ENCODE data around the gene INMT. TPM values are rescaled to one million over a fixed set of nuclear protein-coding genes. Genes with fewer than 3 reads are reported as not detected.

Gene INMT
- total and polyA plus RNA-seq, 2 experiments from 2014 or later: 0.79 to 1.1 TPM

DNA sequence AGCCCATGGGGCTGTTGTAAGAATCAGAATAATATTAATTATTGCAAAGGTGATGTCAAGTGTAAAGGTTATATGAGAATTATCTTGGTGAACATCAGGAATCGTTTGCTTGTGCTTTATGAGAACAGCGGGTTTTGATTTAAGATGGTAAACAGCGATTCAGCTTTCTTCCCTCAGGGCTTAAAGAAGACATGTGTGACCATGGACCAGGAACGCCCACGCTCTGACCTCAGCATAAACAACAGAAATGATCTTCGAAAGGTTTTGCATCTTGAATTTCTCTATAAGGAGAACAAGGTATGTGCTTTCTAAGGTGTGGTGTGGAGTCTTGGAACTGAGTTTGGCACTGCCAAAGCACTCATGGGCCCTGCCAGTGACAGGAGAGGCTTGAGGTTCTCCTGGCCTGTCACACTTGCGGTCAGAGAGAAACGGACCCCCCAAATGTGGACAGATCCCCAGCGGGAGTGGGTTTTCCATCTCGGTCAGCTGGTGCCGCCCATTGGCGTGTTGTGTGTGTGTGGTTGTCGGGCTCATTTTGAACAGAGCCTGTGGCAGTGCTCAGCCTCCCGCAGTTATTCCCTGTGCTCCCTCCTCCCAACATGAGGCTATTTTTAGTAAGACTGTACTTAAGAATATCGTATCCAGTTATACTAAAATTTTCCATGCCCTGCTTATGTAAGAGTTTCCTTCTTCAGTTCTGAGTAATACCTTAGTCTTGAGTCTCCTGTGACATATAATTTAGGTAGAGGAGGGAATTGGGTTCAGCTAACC is 26.5 kb downstream of the INMT start:
- no peak for DNase-seq (ENCODE audit: low spot score)
- no peaks in the 10 kb centered on the region for H3K27me3 Mint-ChIP-seq (ENCODE audit: insufficient read depth, low read depth, poor library complexity)
- Histone ChIP-seq H4K20me1 (replicated peaks; ENCODE audit: insufficient read depth) (no peaks in the 10 kb centered on the region; the same call in 1 of the 2 replicates), H3K27me3 (ENCODE audit: insufficient read depth) (no peaks in the 10 kb centered on the region), H3K4me1 (ENCODE audit: insufficient read depth) (no peaks in the 10 kb centered on the region), H2AFZ (no peak overlapping the region), H3K9me2 (ENCODE audit: insufficient read depth) (no peaks in the 10 kb centered on the region), H3K27ac (ENCODE audit: low read depth) (no peak overlapping the region), H3K4me3 (no peak overlapping the region), H3K4me2 (no peak overlapping the region), H3K79me2 (replicated peaks; ENCODE audit: insufficient read depth) (no peaks in the 10 kb centered on the region), H3K36me3 (ENCODE audit: insufficient read depth) (peaks cover 5% of the 10 kb centered on the region; the same call in 1 of the 2 replicates), H3F3A (replicated peaks; ENCODE audit: low read depth) (no peaks in the 10 kb centered on the region)
- ATAC-seq: no peak
- peaks cover 13% of the 10 kb centered on the region; the same call in 2 of the 3 replicates for H3K36me3 Mint-ChIP-seq (ENCODE audit: low read depth)
- H3K9me3 Mint-ChIP-seq: no peaks in the 10 kb centered on the region
- H3K4me3 Mint-ChIP-seq: no peak overlapping the region
- no peak overlapping the region for H3K27ac Mint-ChIP-seq
- TF ChIP-seq CREB1 (CRISPR knock-in tag; IDR thresholded peaks at IDR 0.05; ENCODE audit: low read depth) (no peak), ZNF114 (CRISPR knock-in tag; IDR thresholded peaks at IDR 0.05) (no peak), ZNF331 (CRISPR knock-in tag; IDR thresholded peaks at IDR 0.05; ENCODE audit: low read depth) (no peak), EZH2phosphoT487 (IDR thresholded peaks at IDR 0.05; ENCODE audit: unreplicated experiment) (no peak), POLR2AphosphoS5 (IDR thresholded peaks at IDR 0.05; ENCODE audit: low read depth) (no peak), EZH2 (IDR thresholded peaks at IDR 0.05; ENCODE audit: low read depth, unreplicated experiment) (no peak), REST (IDR thresholded peaks at IDR 0.05; ENCODE audit: unreplicated experiment) (no peak), JUNB (IDR thresholded peaks at IDR 0.05; ENCODE audit: unreplicated experiment) (no peak), ETS1 (IDR thresholded peaks at IDR 0.05) (no peak), STAT1 (IDR thresholded peaks at IDR 0.05; ENCODE audit: unreplicated experiment) (no peak), NANOG (IDR thresholded peaks at IDR 0.05; ENCODE audit: borderline replicate concordance) (no peak)
- TF ChIP-seq, protein P1, sequence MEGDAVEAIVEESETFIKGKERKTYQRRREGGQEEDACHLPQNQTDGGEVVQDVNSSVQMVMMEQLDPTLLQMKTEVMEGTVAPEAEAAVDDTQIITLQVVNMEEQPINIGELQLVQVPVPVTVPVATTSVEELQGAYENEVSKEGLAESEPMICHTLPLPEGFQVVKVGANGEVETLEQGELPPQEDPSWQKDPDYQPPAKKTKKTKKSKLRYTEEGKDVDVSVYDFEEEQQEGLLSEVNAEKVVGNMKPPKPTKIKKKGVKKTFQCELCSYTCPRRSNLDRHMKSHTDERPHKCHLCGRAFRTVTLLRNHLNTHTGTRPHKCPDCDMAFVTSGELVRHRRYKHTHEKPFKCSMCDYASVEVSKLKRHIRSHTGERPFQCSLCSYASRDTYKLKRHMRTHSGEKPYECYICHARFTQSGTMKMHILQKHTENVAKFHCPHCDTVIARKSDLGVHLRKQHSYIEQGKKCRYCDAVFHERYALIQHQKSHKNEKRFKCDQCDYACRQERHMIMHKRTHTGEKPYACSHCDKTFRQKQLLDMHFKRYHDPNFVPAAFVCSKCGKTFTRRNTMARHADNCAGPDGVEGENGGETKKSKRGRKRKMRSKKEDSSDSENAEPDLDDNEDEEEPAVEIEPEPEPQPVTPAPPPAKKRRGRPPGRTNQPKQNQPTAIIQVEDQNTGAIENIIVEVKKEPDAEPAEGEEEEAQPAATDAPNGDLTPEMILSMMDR (conservative IDR thresholded peaks at IDR 0.05; ENCODE audit: low read depth in 2 of 2): no peak
- TF ChIP-seq, protein P2, sequence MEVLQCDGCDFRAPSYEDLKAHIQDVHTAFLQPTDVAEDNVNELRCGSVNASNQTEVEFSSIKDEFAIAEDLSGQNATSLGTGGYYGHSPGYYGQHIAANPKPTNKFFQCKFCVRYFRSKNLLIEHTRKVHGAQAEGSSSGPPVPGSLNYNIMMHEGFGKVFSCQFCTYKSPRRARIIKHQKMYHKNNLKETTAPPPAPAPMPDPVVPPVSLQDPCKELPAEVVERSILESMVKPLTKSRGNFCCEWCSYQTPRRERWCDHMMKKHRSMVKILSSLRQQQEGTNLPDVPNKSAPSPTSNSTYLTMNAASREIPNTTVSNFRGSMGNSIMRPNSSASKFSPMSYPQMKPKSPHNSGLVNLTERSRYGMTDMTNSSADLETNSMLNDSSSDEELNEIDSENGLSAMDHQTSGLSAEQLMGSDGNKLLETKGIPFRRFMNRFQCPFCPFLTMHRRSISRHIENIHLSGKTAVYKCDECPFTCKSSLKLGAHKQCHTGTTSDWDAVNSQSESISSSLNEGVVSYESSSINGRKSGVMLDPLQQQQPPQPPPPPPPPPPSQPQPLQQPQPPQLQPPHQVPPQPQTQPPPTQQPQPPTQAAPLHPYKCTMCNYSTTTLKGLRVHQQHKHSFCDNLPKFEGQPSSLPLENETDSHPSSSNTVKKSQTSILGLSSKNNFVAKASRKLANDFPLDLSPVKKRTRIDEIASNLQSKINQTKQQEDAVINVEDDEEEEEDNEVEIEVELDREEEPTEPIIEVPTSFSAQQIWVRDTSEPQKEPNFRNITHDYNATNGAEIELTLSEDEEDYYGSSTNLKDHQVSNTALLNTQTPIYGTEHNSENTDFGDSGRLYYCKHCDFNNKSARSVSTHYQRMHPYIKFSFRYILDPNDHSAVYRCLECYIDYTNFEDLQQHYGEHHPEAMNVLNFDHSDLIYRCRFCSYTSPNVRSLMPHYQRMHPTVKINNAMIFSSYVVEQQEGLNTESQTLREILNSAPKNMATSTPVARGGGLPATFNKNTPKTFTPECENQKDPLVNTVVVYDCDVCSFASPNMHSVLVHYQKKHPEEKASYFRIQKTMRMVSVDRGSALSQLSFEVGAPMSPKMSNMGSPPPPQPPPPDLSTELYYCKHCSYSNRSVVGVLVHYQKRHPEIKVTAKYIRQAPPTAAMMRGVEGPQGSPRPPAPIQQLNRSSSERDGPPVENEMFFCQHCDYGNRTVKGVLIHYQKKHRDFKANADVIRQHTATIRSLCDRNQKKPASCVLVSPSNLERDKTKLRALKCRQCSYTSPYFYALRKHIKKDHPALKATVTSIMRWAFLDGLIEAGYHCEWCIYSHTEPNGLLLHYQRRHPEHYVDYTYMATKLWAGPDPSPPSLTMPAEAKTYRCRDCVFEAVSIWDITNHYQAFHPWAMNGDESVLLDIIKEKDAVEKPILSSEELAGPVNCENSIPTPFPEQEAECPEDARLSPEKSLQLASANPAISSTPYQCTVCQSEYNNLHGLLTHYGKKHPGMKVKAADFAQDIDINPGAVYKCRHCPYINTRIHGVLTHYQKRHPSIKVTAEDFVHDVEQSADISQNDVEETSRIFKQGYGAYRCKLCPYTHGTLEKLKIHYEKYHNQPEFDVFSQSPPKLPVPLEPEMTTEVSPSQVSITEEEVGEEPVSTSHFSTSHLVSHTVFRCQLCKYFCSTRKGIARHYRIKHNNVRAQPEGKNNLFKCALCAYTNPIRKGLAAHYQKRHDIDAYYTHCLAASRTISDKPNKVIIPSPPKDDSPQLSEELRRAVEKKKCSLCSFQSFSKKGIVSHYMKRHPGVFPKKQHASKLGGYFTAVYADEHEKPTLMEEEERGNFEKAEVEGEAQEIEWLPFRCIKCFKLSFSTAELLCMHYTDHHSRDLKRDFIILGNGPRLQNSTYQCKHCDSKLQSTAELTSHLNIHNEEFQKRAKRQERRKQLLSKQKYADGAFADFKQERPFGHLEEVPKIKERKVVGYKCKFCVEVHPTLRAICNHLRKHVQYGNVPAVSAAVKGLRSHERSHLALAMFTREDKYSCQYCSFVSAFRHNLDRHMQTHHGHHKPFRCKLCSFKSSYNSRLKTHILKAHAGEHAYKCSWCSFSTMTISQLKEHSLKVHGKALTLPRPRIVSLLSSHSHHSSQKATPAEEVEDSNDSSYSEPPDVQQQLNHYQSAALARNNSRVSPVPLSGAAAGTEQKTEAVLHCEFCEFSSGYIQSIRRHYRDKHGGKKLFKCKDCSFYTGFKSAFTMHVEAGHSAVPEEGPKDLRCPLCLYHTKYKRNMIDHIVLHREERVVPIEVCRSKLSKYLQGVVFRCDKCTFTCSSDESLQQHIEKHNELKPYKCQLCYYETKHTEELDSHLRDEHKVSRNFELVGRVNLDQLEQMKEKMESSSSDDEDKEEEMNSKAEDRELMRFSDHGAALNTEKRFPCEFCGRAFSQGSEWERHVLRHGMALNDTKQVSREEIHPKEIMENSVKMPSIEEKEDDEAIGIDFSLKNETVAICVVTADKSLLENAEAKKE (CRISPR knock-in tag; IDR thresholded peaks at IDR 0.05): no peak
- no peaks in the 10 kb centered on the region for H3K4me1 Mint-ChIP-seq

All from GM23338 (cell line).